ENCODE data around the gene DENND11. TPM values are rescaled to one million over a fixed set of nuclear protein-coding genes. Genes with fewer than 3 reads are reported as not detected.

The DENND11 gene
- total and polyA plus RNA-seq, 2 of the 4 experiments (the other 2 are of a cell fraction) = 2.9 to 5.0 TPM

DNA sequence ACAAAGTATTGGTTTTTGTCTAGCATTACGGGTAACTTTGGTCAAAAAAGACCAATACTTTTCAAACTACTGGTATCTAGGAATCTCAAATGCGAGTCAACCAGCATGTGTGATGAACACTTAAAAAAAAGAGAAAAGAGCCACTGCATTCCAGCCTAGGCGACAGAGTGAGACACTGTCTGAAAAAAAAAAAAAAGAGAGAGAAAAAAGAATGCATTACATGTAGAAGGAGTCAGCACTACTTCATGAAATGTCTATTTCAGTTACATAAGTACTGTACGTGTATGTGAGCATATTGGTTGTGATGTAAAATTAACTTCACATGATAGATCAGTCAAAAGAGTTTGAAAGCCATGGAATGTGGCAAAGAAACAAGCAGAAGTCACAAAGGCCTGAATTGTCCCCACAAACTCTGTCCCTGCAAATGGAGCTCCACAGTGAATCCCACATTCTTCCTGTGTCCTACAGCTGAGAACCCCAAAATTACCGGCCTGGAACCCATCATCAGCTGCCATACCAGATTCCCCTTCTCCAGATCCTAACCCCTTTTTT, 1.6 kb downstream of the DENND11 start:
- Histone ChIP-seq H3K9me3 (ENCODE audit: control insufficient read depth, insufficient read depth, low read length) (no peaks in the 10 kb centered on the region), H2BK5ac (ENCODE audit: low read depth, low read length, poor library complexity, severe bottlenecking) (no peak overlapping the region), H3K18ac (ENCODE audit: low read depth, low read length) (no peak overlapping the region), H3K14ac (replicated peaks; ENCODE audit: low read depth, low read length) (no peak overlapping the region), H4K91ac (ENCODE audit: insufficient read depth, low read depth, low read length) (no peak overlapping the region), H3K4me1 (ENCODE audit: control insufficient read depth, insufficient read depth, low read length) (peaks cover 1% of the 10 kb centered on the region; the same call in 1 of the 2 replicates), H3K79me1 (ENCODE audit: low read depth in 1 of 2, low read length in 2 of 2) (peaks cover 8 to 11% of the 10 kb centered on the region in 2 experiments; a peak in 2 of 4 replicates), H3K9ac (ENCODE audit: low read depth, low read length) (no peak overlapping the region), H3K56ac (ENCODE audit: extremely low read depth, insufficient read depth, low read length) (no peak overlapping the region), H2BK120ac (ENCODE audit: low read depth, low read length) (no peak overlapping the region), H3K23ac (ENCODE audit: low read depth, low read length) (no peak overlapping the region), H3K9me1 (ENCODE audit: insufficient read depth, low read length) (no peaks in the 10 kb centered on the region), H3K4me3 (ENCODE audit: insufficient read depth, low read depth, low read length) (no peak overlapping the region), H2BK15ac (ENCODE audit: low read depth, low read length) (no peak overlapping the region), H3K36me3 (ENCODE audit: control insufficient read depth, insufficient read depth, low read length) (no peaks in the 10 kb centered on the region), H4K20me1 (ENCODE audit: insufficient read depth, low read length) (no peaks in the 10 kb centered on the region; the same call in 1 of the 2 replicates), H2AK9ac (replicated peaks; ENCODE audit: low read depth, low read length, poor library complexity) (no peak overlapping the region), H2AFZ (replicated peaks; ENCODE audit: low read length, poor library complexity) (peak overlapping the region; percentile 47), H2BK20ac (ENCODE audit: low read depth, low read length) (no peak overlapping the region), H2AK5ac (ENCODE audit: low read depth, low read length) (no peak overlapping the region), H3K27me3 (ENCODE audit: control insufficient read depth, insufficient read depth, low read length) (peaks cover 3% of the 10 kb centered on the region; the same call in 1 of the 2 replicates), H3K27ac (ENCODE audit: insufficient read depth, low read length) (no peak overlapping the region), H3K4ac (ENCODE audit: low read depth, low read length) (no peak overlapping the region), H4K8ac (ENCODE audit: low read depth in 2 of 2, low read length in 2 of 2) (no peak overlapping the region), H4K5ac (ENCODE audit: low read depth, low read length) (no peak overlapping the region), H3K4me2 (ENCODE audit: low read depth, low read length) (no peak overlapping the region; the same call in 1 of the 2 replicates)
- no peak for TF ChIP-seq NFE2L2 (IDR thresholded peaks at IDR 0.05; ENCODE audit: low read depth, low read length)
- TF ChIP-seq, protein P1, sequence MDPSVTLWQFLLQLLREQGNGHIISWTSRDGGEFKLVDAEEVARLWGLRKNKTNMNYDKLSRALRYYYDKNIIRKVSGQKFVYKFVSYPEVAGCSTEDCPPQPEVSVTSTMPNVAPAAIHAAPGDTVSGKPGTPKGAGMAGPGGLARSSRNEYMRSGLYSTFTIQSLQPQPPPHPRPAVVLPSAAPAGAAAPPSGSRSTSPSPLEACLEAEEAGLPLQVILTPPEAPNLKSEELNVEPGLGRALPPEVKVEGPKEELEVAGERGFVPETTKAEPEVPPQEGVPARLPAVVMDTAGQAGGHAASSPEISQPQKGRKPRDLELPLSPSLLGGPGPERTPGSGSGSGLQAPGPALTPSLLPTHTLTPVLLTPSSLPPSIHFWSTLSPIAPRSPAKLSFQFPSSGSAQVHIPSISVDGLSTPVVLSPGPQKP (IDR thresholded peaks at IDR 0.05; ENCODE audit: borderline replicate concordance, low read depth, low read length) = no peak
- TF ChIP-seq, protein P2, sequence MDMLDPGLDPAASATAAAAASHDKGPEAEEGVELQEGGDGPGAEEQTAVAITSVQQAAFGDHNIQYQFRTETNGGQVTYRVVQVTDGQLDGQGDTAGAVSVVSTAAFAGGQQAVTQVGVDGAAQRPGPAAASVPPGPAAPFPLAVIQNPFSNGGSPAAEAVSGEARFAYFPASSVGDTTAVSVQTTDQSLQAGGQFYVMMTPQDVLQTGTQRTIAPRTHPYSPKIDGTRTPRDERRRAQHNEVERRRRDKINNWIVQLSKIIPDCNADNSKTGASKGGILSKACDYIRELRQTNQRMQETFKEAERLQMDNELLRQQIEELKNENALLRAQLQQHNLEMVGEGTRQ (IDR thresholded peaks at IDR 0.05; ENCODE audit: low read depth, low read length) = no peak
- no peak for TF ChIP-seq RAD21 (IDR thresholded peaks at IDR 0.05; ENCODE audit: low read length)
- TF ChIP-seq, protein P3, sequence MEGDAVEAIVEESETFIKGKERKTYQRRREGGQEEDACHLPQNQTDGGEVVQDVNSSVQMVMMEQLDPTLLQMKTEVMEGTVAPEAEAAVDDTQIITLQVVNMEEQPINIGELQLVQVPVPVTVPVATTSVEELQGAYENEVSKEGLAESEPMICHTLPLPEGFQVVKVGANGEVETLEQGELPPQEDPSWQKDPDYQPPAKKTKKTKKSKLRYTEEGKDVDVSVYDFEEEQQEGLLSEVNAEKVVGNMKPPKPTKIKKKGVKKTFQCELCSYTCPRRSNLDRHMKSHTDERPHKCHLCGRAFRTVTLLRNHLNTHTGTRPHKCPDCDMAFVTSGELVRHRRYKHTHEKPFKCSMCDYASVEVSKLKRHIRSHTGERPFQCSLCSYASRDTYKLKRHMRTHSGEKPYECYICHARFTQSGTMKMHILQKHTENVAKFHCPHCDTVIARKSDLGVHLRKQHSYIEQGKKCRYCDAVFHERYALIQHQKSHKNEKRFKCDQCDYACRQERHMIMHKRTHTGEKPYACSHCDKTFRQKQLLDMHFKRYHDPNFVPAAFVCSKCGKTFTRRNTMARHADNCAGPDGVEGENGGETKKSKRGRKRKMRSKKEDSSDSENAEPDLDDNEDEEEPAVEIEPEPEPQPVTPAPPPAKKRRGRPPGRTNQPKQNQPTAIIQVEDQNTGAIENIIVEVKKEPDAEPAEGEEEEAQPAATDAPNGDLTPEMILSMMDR (conservative IDR thresholded peaks at IDR 0.05; ENCODE audit: low read depth, low read length) = no peak
- TF ChIP-seq POLR2A (IDR thresholded peaks at IDR 0.05; ENCODE audit: low read depth, low read length) = no peak
- TF ChIP-seq SMC3 (IDR thresholded peaks at IDR 0.05; ENCODE audit: low read depth, low read length) = no peak
- WGBS, 2 experiments (ENCODE audit: extremely low coverage in 2 of 2, insufficient read length in 1 of 2) = 100% methylated on average over 1 of the region's 5 CpGs; no CpG with 5 or more reads in 1 of the 2 experiments
- DNase-seq (no peak), ATAC-seq (ENCODE audit: low read depth) (no peak)
- in situ Hi-C loops (cut with MboI; ENCODE audit: low sequenced_read_pairs) = no loop called here
- dilution Hi-C loops (cut with HindIII; ENCODE audit: low sequenced_read_pairs, unreplicated experiment) = no loop called here
- no TSS peak for BruUV-seq (replicated peaks)
- ChIA-PET POLR2A (ENCODE audit: unreplicated experiment) (no interaction called here), CTCF (no interaction called here)
- intact Hi-C loops (cut with micrococcal nuclease) = no loop called here

All from IMR-90 (cell line).